ENCODE measurements around the gene KCNQ5. TPM values are rescaled to one million over a fixed set of nuclear protein-coding genes. Genes with fewer than 3 reads are reported as not detected.

KCNQ5 gene
- total and polyA plus RNA-seq, 2 of the 8 experiments (the other 6 are each of a cell fraction or from before 2014, with no cell fraction given) = 0.83 to 1.2 TPM

DNA sequence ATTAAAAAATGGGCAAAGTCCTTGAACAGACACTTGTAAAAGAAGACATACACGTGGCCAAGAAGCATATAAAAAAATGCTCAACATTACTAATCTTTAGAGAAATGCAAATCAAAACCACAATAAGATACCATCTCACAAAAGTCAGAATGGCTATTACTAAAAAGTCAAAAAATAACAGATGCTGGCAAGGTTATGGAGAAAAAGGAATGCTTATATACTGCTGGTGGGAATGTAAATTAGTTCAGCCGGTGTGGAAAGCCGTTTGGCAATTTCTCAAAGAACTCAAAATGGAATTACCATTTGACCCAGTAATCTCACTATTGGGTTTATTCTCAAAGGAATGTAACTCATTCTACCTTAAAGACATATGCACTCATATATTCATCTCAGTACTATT lies 436.9 kb downstream of the KCNQ5 start:
- Histone ChIP-seq H3K23ac (ENCODE audit: insufficient read length) (no peak overlapping the region), H4K5ac (ENCODE audit: insufficient read length, low read depth, low read length) (no peak overlapping the region), H3K56ac (replicated peaks; ENCODE audit: insufficient read length, low read depth, low read length) (no peak overlapping the region), H2BK120ac (replicated peaks; ENCODE audit: low read depth, low read length) (no peak overlapping the region), H3K27me3 (replicated peaks in 1 of 4; ENCODE audit: control insufficient read depth in 3 of 4, extremely low read depth in 1 of 4, insufficient read depth in 3 of 4, low read length in 3 of 4) (no peaks in the 10 kb centered on the region), H3K23me2 (ENCODE audit: low read depth, low read length) (no peaks in the 10 kb centered on the region), H3K9ac (replicated peaks in 1 of 4; ENCODE audit: extremely low read depth in 1 of 4, low read depth in 3 of 4, low read length in 3 of 4) (no peak overlapping the region), H4K91ac (replicated peaks; ENCODE audit: insufficient read length, low read length) (no peak overlapping the region), H4K20me1 (replicated peaks in 1 of 2; ENCODE audit: control insufficient read depth in 1 of 2, insufficient read depth in 2 of 2, low read length in 2 of 2) (no peaks in the 10 kb centered on the region), H3K79me1 (ENCODE audit: low read depth, low read length) (no peaks in the 10 kb centered on the region), H2BK15ac (ENCODE audit: low read length) (no peak overlapping the region), H3K9me3 (ENCODE audit: insufficient read depth in 2 of 2, low read depth in 1 of 2, low read length in 1 of 2) (no peaks in the 10 kb centered on the region), H3K27ac (ENCODE audit: low read depth, low read length) (no peak overlapping the region), H2BK20ac (ENCODE audit: low read length) (no peak overlapping the region), H3K4me1 (replicated peaks in 1 of 4; ENCODE audit: control insufficient read depth in 3 of 4, insufficient read depth in 4 of 4, low read length in 3 of 4) (no peaks in the 10 kb centered on the region), H3K4ac (replicated peaks; ENCODE audit: insufficient read length, low read depth, low read length) (no peak overlapping the region), H2AFZ (ENCODE audit: low read length) (no peak overlapping the region), H3K18ac (ENCODE audit: extremely low read depth, low read length) (no peak overlapping the region), H3K36me3 (ENCODE audit: control insufficient read depth in 2 of 4, insufficient read depth in 4 of 4, low read length in 3 of 4) (no peaks in the 10 kb centered on the region), H2BK12ac (ENCODE audit: low read depth, low read length) (no peak overlapping the region), H2AK5ac (ENCODE audit: low read depth, low read length) (no peak overlapping the region), H3K14ac (ENCODE audit: insufficient read length) (no peak overlapping the region), H3K4me3 (ENCODE audit: extremely low read depth in 1 of 4, insufficient read depth in 2 of 4, low read depth in 3 of 4, low read length in 4 of 4) (no peak overlapping the region), H3K4me2 (ENCODE audit: insufficient read depth in 1 of 2, low read depth in 2 of 2, low read length in 2 of 2) (no peak overlapping the region), H4K8ac (ENCODE audit: extremely low read depth, insufficient read depth, low read length) (no peak overlapping the region), H2BK5ac (ENCODE audit: low read depth, low read length) (no peak overlapping the region), H3K79me2 (ENCODE audit: control insufficient read depth in 1 of 2, insufficient read depth in 2 of 2, low read length in 2 of 2) (no peaks in the 10 kb centered on the region)
- 91% methylated on average over 3 of the region's 3 CpGs; no CpG with 5 or more reads in 1 of the 2 experiments for WGBS, 2 experiments (ENCODE audit: extremely low coverage in 1 of 2, insufficient coverage in 1 of 2, insufficient read length in 1 of 2, insufficient replicate concordance in 2 of 2, low coverage in 1 of 2, low lambda C conversion rate in 2 of 2, missing lambda C conversion rate in 1 of 2)
- ChIA-PET CTCF (ENCODE audit: partially characterized antibody) (no interaction called here), POLR2A (ENCODE audit: partially characterized antibody) (no interaction called here)
- DNase-seq (ENCODE audit: low read depth in 1 of 2, low spot score in 2 of 2) (no peak), FAIRE-seq (no peak)
- TF ChIP-seq HDAC2 (IDR thresholded peaks at IDR 0.05; ENCODE audit: borderline replicate concordance in 1 of 2, low read depth in 2 of 2, low read length in 2 of 2) (no peak), SUZ12 (IDR thresholded peaks at IDR 0.05; ENCODE audit: low read length) (no peak), PHF8 (conservative IDR thresholded peaks at IDR 0.05; ENCODE audit: low read depth, low read length) (no peak), POU5F1 (IDR thresholded peaks at IDR 0.05; ENCODE audit: low read depth, low read length) (no peak)
- TF ChIP-seq, protein P1, sequence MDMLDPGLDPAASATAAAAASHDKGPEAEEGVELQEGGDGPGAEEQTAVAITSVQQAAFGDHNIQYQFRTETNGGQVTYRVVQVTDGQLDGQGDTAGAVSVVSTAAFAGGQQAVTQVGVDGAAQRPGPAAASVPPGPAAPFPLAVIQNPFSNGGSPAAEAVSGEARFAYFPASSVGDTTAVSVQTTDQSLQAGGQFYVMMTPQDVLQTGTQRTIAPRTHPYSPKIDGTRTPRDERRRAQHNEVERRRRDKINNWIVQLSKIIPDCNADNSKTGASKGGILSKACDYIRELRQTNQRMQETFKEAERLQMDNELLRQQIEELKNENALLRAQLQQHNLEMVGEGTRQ (IDR thresholded peaks at IDR 0.05; ENCODE audit: low read length) = no peak

All from H1 (cell line).